Uterus (tissue), 2 donors: Measurements from ENCODE around the gene MRPL48.

Source experiments
- CTCF ChIP-seq, 4 experiments: fragments of 200-600 bp in 2 of 4; fragments of 450-650 bp in 2 of 4; sonication (generic) in 2 of 4; IDR thresholded peaks; one replicate each; pipeline ENCODE4 v1.5.1; 2016 to 2019; ENCODE audit warnings: antibody characterized with exemption in 4 of 4, mild to moderate bottlenecking in 2 of 4, moderate library complexity in 1 of 4
- POLR2A ChIP-seq, 2 donors: fragments of 450-650 bp; IDR thresholded peaks; one replicate each; pipeline ENCODE4 v1.6.1; 2016; ENCODE audit warnings: antibody characterized with exemption in 2 of 2, mild to moderate bottlenecking in 1 of 2, moderate library complexity in 1 of 2

- TF ChIP-seq CTCF (IDR thresholded peaks at IDR 0.05) = no peak
- no peak for TF ChIP-seq POLR2A (IDR thresholded peaks at IDR 0.05)
Measured at GRCh38 chr11:73830261-73830660, 42.6 kb downstream of the MRPL48 start.
